Measurements from ENCODE around the gene ZDHHC20. TPM values are rescaled to one million over a fixed set of nuclear protein-coding genes. Genes with fewer than 3 reads are reported as not detected.

ZDHHC20 gene
- total RNA-seq, 2 experiments from 2014 or later, result 48.0 to 50.7 TPM

Other genes with a start within 250 kb of the ZDHHC20 start
- gene MICU2, start 144.9 kb upstream of the ZDHHC20 start, total RNA-seq, result 10 to 100 TPM; 27.5 to 28.2 TPM
- not detected for gene FGF9, start 211.8 kb upstream of the ZDHHC20 start, total RNA-seq